ENCODE results near the gene FPR2. TPM values are rescaled to one million over a fixed set of nuclear protein-coding genes. Genes with fewer than 3 reads are reported as not detected.

FPR2 gene
- total and polyA plus RNA-seq, 2 of the 13 experiments (the other 11 are each of a cell fraction or from before 2014, with no cell fraction given), result not detected

GRCh38 chr19:51727349-51727880 is 33.6 kb upstream of the FPR2 start:
- Histone ChIP-seq H3K27ac (ENCODE audit: extremely low read length, insufficient read depth, low read length) (no peak overlapping the region), H4K20me1 (ENCODE audit: insufficient read depth, low read length) (no peaks in the 10 kb centered on the region), H3K36me3 (replicated peaks in 1 of 2; ENCODE audit: control insufficient read depth in 1 of 2, insufficient read depth in 2 of 2, low read length in 2 of 2) (no peaks in the 10 kb centered on the region), H3K4me3 (replicated peaks in 1 of 3; ENCODE audit: insufficient read depth in 1 of 3, low read depth in 2 of 3, low read length in 3 of 3) (no peak overlapping the region), H3K9me3 (ENCODE audit: low read length) (no peaks in the 10 kb centered on the region), H3K9ac (ENCODE audit: insufficient read depth, low read depth, low read length) (no peak overlapping the region), H3K79me2 (ENCODE audit: insufficient read depth, low read length) (no peaks in the 10 kb centered on the region), H3K27me3 (ENCODE audit: control insufficient read depth in 1 of 2, insufficient read depth in 2 of 2, low read length in 2 of 2) (peaks cover 0 to 30% of the 10 kb centered on the region in 2 experiments), H3K4me1 (ENCODE audit: insufficient read depth, low read length) (no peaks in the 10 kb centered on the region), H3K4me2 (ENCODE audit: low read depth, low read length) (no peak overlapping the region), H2AFZ (ENCODE audit: low read length) (no peak overlapping the region)
- intact Hi-C loops (cut with micrococcal nuclease; ENCODE audit: unreplicated experiment), result no loop called here
- ATAC-seq, result no peak
- FAIRE-seq, result no peak
- 20% methylated on average over 7 of the region's 7 CpGs for WGBS (ENCODE audit: low lambda C conversion rate)
- TF ChIP-seq RARA (CRISPR knock-in tag; IDR thresholded peaks at IDR 0.05) (no peak), ZNF780A (CRISPR knock-in tag; IDR thresholded peaks at IDR 0.05) (no peak), ZNF562 (CRISPR knock-in tag; IDR thresholded peaks at IDR 0.05; ENCODE audit: borderline replicate concordance) (no peak), ZNF768 (CRISPR knock-in tag; IDR thresholded peaks at IDR 0.05) (no peak), CCAR2 (optimal IDR thresholded peaks at IDR 0.05; ENCODE audit: low read depth, low read length) (no peak), STAT6 (CRISPR knock-in tag; IDR thresholded peaks at IDR 0.05; ENCODE audit: borderline replicate concordance) (no peak), NFE2L2 (IDR thresholded peaks at IDR 0.05; ENCODE audit: low read length) (no peak), MBD4 (IDR thresholded peaks at IDR 0.05; ENCODE audit: borderline replicate concordance, low read length) (no peak), ZNF232 (CRISPR knock-in tag; IDR thresholded peaks at IDR 0.05; ENCODE audit: borderline replicate concordance) (no peak), ZNF251 (CRISPR knock-in tag; IDR thresholded peaks at IDR 0.05) (no peak), ZNF784 (CRISPR knock-in tag; IDR thresholded peaks at IDR 0.05; ENCODE audit: borderline replicate concordance) (no peak), ETS1 (CRISPR knock-in tag; IDR thresholded peaks at IDR 0.05) (no peak)
- in situ Hi-C loops (cut with HindIII; ENCODE audit: extremely low pct_ligation_motif_present, low pct_unique_long_range_greater_than_20kb), result no loop called here
- ChIA-PET CTCF (ENCODE audit: low intra/inter-chr PET ratio, low total read pairs) (no interaction called here), POLR2A (no interaction called here)
- DNase-seq (ENCODE audit: low spot score), result no peak
- no TSS peak for BruUV-seq (replicated peaks)

Data from HepG2 (cell line).